ENCODE measurements around the gene FITM1. TPM values are rescaled to one million over a fixed set of nuclear protein-coding genes. Genes with fewer than 3 reads are reported as not detected.

The FITM1 gene
- total and polyA plus RNA-seq, 12 donors, result 77.0 to 247 (median 131) TPM

DNA sequence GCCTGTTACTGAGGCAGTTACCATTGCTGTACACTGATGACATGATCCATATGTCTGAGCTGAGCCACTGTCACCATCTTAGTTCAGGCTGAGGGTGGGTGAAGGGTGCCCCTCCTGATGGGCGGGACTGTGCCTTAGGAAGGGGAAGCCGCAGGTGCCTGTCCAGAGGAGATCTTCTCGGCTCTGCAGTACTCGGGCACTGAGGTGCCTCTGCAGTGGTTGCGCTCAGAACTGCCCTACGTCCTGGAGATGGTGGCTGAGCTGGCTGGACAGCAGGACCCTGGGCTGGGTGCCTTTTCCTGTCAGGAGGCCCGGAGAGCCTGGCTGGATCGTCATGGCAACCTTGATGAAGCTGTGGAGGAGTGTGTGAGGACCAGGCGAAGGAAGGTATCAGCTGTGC lies 20.5 kb downstream of the FITM1 start:
- intact Hi-C loops (cut with DNase I), result no loop called here
- DNase-seq, result no peak
- Histone ChIP-seq H3K36me3 (peaks cover 0 to 76% (median 64%) of the 10 kb centered on the region in 9 donors), H3K27me3 (no peaks in the 10 kb centered on the region), H3K9me3 (no peaks in the 10 kb centered on the region), H3K4me3 (no peak overlapping the region), H3K4me1 (peaks cover 9 to 25% (median 19%) of the 10 kb centered on the region in 9 donors), H3K27ac (no peak overlapping the region)
- WGBS, 2 donors, result 89% methylated on average over 9 of the region's 9 CpGs
- no peak for ATAC-seq
- TF ChIP-seq, protein P1, sequence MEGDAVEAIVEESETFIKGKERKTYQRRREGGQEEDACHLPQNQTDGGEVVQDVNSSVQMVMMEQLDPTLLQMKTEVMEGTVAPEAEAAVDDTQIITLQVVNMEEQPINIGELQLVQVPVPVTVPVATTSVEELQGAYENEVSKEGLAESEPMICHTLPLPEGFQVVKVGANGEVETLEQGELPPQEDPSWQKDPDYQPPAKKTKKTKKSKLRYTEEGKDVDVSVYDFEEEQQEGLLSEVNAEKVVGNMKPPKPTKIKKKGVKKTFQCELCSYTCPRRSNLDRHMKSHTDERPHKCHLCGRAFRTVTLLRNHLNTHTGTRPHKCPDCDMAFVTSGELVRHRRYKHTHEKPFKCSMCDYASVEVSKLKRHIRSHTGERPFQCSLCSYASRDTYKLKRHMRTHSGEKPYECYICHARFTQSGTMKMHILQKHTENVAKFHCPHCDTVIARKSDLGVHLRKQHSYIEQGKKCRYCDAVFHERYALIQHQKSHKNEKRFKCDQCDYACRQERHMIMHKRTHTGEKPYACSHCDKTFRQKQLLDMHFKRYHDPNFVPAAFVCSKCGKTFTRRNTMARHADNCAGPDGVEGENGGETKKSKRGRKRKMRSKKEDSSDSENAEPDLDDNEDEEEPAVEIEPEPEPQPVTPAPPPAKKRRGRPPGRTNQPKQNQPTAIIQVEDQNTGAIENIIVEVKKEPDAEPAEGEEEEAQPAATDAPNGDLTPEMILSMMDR (IDR thresholded peaks at IDR 0.05), result no peak

DNA sequence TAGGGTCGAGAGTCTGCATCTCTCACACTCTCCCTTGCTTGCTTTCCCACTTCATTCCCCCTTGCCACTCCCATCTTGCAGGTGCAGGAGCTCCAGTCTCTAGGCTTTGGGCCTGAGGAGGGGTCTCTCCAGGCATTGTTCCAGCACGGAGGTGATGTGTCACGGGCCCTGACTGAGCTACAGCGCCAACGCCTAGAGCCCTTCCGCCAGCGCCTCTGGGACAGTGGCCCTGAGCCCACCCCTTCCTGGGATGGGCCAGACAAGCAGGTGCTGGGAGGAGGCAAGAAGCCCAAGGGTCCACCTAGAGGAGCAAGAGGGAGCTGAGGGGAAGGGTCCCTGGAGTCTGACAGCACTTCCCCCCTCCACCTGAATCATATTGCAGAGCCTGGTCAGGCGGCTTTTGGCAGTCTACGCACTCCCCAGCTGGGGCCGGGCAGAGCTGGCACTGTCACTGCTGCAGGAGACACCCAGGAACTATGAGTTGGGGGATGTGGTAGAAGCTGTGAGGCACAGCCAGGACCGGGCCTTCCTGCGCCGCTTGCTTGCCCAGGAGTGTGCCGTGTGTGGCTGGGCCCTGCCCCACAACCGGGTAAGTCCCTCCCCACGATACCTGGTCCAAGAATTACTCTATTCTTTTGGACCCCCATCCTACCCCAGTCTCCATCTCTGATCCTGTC lies 21.1 kb downstream of the FITM1 start:
- Histone ChIP-seq H3K27me3 (no peaks in the 10 kb centered on the region), H3K27ac (no peak overlapping the region), H3K9me3 (no peaks in the 10 kb centered on the region), H3K36me3 (peaks cover 0 to 81% (median 70%) of the 10 kb centered on the region in 9 donors), H3K4me3 (no peak overlapping the region), H3K4me1 (peaks cover 7 to 24% (median 17%) of the 10 kb centered on the region in 9 donors)
- ATAC-seq (no peak), DNase-seq (no peak)
- TF ChIP-seq, protein P1 (IDR thresholded peaks at IDR 0.05), result no peak
- 93 to 94% methylated on average over 16 of the region's 16 CpGs for WGBS, 2 donors
- intact Hi-C loops (cut with DNase I), result no loop called here

DNA sequence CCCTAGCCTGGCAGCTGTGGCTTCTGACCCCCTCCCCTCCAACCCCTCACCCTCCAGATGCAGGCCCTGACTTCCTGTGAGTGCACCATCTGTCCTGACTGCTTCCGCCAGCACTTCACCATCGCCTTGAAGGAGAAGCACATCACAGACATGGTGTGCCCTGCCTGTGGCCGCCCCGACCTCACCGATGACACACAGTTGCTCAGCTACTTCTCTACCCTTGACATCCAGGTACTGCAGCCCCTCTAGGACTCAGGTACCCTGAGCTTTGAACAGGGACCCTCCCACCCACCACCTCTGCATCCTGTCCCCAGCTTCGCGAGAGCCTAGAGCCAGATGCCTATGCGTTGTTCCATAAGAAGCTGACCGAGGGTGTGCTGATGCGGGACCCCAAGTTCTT lies 24.6 kb downstream of the FITM1 start:
- H3K9me3 ChIP-seq, result no peaks in the 10 kb centered on the region
- H3K4me3 ChIP-seq, result no peak overlapping the region
- no peak overlapping the region for H3K27ac ChIP-seq
- DNase-seq (no peak), ATAC-seq (no peak)
- H3K36me3 ChIP-seq, result peaks cover 0 to 100% (median 73%) of the 10 kb centered on the region in 9 donors
- TF ChIP-seq, protein P1 (IDR thresholded peaks at IDR 0.05), result no peak
- 93 to 94% methylated on average over 10 of the region's 10 CpGs for WGBS, 2 donors
- peaks cover 0 to under 1% (median 0%) of the 10 kb centered on the region in 9 donors for H3K4me1 ChIP-seq
- H3K27me3 ChIP-seq, result no peaks in the 10 kb centered on the region
- intact Hi-C loops (cut with DNase I), result no loop called here

DNA sequence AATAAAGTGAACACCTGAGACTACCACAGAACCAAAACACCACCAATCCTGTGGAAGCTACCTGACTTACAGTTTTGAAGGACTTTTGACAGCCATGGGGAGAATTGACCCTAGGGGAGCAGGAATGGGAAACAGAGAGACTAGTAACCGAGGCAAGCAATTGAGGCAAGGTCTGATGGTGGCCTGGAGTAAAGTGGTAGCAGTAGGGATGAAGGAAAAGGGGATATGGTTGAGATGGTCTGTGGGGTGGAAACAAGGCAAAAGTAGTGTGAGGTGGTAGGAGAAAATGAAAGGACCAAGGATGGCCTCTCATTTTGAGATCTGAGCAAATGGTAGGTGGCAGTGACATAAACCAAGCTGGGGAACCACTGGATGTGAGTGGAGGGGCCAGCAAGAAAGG lies 26.4 kb downstream of the FITM1 start:
- TF ChIP-seq, protein P1 (IDR thresholded peaks at IDR 0.05), result no peak
- 94 to 95% methylated on average over 1 of the region's 1 CpG for WGBS, 2 donors
- peaks cover 5 to 15% (median 8%) of the 10 kb centered on the region in 9 donors for H3K4me1 ChIP-seq
- no peak for DNase-seq
- no peak for ATAC-seq
- H3K27ac ChIP-seq, result no peak overlapping the region
- intact Hi-C loops (cut with DNase I), result no loop called here
- peaks cover 0 to 90% (median 56%) of the 10 kb centered on the region in 9 donors for H3K36me3 ChIP-seq
- no peaks in the 10 kb centered on the region for H3K9me3 ChIP-seq
- no peaks in the 10 kb centered on the region for H3K27me3 ChIP-seq
- H3K4me3 ChIP-seq, result no peak overlapping the region
